Testis (tissue), 2 donors: ENCODE results near the gene CAMTA1.

Experiments used
- CTCF ChIP-seq, 3 experiments: fragments of 450-650 bp in 2 of 3; fragments of 200-600 bp in 1 of 3; sonication (generic) in 1 of 3; IDR thresholded peaks; one replicate each; pipeline ENCODE4 v1.5.1; 2016 to 2019; ENCODE audit warnings: antibody characterized with exemption in 3 of 3, mild to moderate bottlenecking in 2 of 3, moderate library complexity in 1 of 3
- POLR2A ChIP-seq: fragments of 450-650 bp; IDR thresholded peaks from one replicate; pipeline ENCODE4 v1.6.1; 2017; ENCODE audit warnings: antibody characterized with exemption, mild to moderate bottlenecking, moderate library complexity

GRCh38 chr1:7120863-7121621, 335.8 kb downstream of the CAMTA1 start:
- TF ChIP-seq CTCF (IDR thresholded peaks at IDR 0.05) (no peak), POLR2A (no peak)
